ENCODE results near the gene TEAD2.
"Not testable (repeated sequence)": the region's sequence is repeated elsewhere in the genome, so short reads cannot be mapped to it uniquely, and the experiment has no call there.

Gene TEAD2

DNA sequence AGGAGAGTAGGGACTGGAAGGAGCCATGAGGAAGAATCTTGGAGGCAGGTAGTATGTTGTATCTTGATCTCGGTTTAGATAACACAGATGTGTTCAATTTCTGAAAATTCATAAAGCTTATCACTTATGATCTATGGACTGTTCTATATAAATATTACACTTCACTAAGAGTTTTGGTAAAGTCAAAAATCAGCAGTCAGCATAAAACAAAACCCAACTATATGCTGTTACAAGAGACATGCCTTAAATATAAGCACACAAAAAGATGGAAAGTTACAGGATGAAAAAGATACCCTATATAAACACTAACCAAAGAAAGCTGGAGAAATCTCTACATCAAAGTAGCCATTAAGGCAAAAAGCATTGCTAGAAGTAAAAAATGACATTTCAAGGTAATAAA, 21.4 kb upstream of the TEAD2 start:
- DNase-seq (ENCODE audit: insufficient read length, low spot score) (no peak), FAIRE-seq (no peak)
- TF ChIP-seq, protein P1, sequence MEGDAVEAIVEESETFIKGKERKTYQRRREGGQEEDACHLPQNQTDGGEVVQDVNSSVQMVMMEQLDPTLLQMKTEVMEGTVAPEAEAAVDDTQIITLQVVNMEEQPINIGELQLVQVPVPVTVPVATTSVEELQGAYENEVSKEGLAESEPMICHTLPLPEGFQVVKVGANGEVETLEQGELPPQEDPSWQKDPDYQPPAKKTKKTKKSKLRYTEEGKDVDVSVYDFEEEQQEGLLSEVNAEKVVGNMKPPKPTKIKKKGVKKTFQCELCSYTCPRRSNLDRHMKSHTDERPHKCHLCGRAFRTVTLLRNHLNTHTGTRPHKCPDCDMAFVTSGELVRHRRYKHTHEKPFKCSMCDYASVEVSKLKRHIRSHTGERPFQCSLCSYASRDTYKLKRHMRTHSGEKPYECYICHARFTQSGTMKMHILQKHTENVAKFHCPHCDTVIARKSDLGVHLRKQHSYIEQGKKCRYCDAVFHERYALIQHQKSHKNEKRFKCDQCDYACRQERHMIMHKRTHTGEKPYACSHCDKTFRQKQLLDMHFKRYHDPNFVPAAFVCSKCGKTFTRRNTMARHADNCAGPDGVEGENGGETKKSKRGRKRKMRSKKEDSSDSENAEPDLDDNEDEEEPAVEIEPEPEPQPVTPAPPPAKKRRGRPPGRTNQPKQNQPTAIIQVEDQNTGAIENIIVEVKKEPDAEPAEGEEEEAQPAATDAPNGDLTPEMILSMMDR (IDR thresholded peaks at IDR 0.05; ENCODE audit: insufficient read depth, missing control alignments), result no peak

DNA sequence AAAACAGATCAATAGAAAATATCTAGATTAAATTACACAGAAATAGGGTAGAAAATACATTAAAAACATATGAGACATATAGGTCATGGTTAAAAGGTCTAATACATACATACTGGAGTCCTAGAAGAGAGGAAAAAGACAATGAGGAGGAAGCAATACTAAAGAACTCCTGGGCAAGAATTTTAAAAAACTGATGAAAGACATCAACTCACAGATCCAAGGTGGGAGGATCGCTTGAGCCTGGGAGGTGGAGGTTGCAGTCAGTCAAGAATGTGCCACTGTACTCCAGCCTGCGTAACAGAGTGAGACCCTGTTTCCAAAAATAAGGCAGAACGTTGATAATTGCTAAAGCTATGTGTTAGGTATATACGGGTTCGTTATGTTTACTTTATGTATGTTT, 20.4 kb upstream of the TEAD2 start:
- TF ChIP-seq, protein P1 (IDR thresholded peaks at IDR 0.05; ENCODE audit: insufficient read depth, missing control alignments), result no peak
- no peak for DNase-seq (ENCODE audit: insufficient read length, low spot score)
- FAIRE-seq, result no peak

DNA sequence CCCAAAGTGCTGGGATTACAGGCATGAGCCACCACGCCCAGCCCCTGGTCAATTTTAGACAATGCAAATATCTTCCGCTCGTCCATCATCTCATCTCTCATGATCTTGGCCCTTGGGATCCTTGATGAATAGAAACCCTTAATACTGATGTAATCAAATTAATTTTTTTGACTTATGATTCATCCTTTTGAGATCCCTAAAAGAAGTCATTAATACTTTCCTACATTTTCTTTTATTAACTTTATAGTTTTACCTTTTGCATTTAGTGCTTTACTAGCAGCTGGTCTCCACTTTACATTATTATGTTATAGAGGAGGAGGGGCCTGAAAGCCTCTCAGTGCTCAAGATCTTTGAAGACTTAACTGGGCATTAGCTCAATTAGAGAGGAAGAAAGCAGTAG, 18.2 kb upstream of the TEAD2 start:
- TF ChIP-seq, protein P1 (IDR thresholded peaks at IDR 0.05; ENCODE audit: insufficient read depth, missing control alignments), result no peak
- FAIRE-seq (no peak), DNase-seq (ENCODE audit: insufficient read length, low spot score) (no peak)

DNA sequence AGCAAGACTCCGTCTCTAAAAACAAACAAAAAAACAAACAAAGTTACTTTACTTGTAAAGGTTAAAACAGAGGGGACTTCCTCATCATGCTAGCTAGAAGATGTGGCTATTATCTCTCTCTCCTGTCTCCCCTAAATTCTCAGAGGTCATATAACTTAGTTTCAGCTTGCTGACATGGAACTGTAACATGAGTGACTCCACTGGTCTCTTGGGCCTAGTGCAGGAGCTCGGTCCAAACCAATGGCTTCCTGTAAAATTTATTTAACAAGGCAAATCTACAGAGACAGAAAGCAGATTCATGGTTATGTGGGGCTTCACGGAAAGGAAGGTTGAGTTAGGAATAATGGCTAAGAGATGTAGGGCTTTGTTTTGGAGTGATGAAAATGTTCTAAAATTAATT, 16.3 kb upstream of the TEAD2 start:
- DNase-seq (ENCODE audit: insufficient read length, low spot score) (no peak), FAIRE-seq (no peak)

DNA sequence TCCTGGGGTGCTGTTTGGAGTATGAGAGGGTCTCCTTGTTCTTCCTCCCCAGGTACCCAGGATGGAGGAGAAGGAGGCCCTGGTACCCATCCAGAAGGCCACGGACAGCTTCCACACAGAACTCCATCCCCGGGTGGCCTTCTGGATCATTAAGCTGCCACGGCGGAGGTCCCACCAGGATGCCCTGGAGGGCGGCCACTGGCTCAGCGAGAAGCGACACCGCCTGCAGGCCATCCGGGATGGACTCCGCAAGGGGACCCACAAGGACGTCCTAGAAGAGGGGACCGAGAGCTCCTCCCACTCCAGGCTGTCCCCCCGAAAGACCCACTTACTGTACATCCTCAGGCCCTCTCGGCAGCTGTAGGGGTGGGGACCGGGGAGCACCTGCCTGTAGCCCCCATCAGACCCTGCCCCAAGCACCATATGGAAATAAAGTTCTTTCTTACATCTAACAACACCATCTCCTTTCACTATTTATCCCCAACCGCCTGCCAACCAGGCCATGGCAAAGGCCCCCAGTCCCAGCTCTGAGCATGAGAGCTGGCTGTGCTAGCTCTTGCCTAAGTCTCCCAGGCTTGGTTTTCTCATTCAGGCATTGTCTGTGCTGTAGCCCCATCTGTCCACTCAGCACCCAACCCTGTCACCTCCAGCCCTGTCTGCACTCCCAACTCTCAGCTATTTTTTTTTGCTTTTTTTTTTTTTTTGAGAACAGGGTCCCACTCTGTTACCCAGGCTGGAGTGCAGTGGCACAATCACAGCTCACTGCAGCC, 12.6 kb upstream of the TEAD2 start:
- DNase-seq (ENCODE audit: insufficient read length, low spot score), result no peak
- TF ChIP-seq, protein P1 (IDR thresholded peaks at IDR 0.05; ENCODE audit: insufficient read depth, missing control alignments), result no peak
- no peak for FAIRE-seq

More for the DNA sequence above, 16.3 kb upstream of the TEAD2 start:
- TF ChIP-seq, protein P1 (IDR thresholded peaks at IDR 0.05; ENCODE audit: insufficient read depth, missing control alignments), result no peak

DNA sequence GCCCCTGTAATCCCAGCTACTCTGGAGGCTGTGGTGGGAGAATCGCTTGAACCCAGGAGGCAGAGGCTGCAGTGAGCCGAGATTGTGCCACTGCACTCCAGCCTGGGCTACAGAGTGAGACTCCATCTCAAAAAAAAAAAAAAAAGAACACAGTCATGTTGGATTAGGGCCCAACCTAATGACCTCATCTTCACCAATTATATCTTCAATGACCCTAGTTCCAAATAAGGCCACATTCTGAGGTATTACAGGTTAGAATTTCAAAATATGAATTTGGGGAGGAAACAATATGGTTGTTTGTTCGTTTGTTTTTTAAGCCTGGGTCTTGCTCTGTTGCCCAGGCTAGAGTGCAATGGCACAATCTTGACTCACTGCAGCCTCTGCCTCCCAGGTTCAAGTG, 11.0 kb upstream of the TEAD2 start:
- FAIRE-seq; DNase-seq (ENCODE audit: insufficient read length, low spot score): not testable (repeated sequence)

DNA sequence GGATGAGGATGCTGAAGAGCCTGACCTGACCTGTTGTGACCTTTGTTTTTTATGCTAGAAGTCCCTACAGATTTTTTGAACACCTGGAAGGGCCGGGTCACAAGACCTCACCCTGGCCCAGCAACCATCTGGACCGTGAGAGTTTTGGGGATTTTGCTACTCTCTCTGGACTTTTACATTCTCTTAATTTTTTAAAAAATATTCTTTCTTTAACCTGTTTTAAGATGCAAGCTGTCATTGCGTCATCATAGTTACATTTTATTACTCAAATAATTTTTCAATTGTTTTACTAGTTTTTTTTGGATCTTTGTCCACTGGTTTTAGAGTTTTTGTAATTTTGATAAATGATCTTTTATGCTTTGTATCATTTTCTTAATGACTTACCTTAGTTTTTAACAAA, 9.0 kb upstream of the TEAD2 start:
- TF ChIP-seq, protein P1 (IDR thresholded peaks at IDR 0.05; ENCODE audit: insufficient read depth, missing control alignments), result no peak
- DNase-seq (ENCODE audit: insufficient read length, low spot score) (no peak), FAIRE-seq (no peak)
